Stimulated activated CD4-positive, alpha-beta T cell treated with anti-CD3 and anti-CD28 coated beads, Interleukin-15, amount 100 ng/mL, for 24 hours (primary cell): Measurements from ENCODE around the gene ARHGAP30.

Experiments
- DNase-seq: peaks from one replicate; pipeline ENCODE4 v3.0.0-alpha.2; 2020

ARHGAP30 gene

GRCh38 chr1:161090617-161091016 lies 20.9 kb upstream of the ARHGAP30 start:
- DNase-seq = no peak

- DNase-seq = no peak
These were observed 20.2 kb upstream of the ARHGAP30 start for GRCh38 chr1:161089938-161090337.

DNA sequence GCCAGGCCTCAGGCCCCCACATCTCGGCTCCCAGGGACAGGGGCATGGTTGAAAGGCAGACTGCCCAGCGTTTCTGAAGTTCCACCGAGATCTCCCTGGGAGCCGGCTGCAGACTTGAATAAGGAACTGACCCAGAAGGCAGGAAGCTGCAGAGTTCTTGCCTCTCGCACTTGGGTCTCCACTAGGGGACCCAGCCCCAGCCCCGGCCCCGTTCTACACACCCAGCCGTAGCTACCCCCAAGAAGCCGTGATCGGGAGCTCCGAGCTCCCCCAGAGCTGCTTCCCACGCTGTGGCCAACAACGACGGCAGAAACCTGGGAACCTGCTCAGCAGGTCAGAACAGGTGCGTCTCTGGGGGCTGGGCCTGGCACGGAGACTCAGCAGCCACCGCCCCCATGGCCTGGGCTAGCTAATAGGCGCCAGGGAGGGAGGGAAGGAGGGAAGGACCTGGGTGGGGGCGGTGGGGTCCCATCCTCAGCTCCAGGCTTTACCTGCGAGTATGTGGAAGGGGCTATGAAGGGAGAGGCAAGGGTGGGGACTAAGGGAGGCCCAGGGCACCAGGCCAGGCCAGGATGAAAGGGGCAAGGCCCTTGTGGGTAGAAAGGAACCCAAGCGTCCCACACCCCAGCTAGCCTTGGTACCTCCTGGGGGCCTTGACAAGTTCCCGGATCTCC lies 19.7 kb upstream of the ARHGAP30 start, which contains the start of gene NECTIN4:
Gene NECTIN4, minus strand, starts transcription at position 308 of the 674 bp plus-strand sequence. Its CDS starts 262 bp downstream, at position 46.
- DNase-seq = no peak

DNA sequence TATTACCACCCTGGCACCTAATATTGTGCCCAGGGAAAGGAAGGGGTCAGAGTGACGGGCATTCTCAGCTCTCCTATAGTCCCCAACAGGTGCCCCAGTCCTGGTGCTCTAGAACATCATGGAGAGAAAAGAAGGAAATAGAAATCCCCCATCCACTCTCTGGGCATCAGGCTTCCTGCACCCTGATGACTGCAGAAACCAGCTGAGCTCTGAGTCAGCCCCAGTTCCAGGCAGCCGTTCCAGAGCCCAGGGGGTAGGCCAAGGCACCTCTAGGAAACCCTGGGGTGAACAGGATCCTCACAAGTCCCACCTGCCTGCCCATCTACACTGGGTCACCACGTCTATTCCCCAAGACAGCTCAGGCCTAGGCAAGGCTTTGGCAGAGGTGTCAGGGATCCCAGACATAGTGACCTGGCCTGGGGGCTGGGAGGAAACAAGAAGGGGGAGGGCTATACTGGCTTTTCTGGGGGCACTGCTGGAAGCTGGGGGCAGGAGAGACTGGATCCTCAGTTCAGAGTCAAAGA lies 19.0 kb upstream of the ARHGAP30 start:
- no peak for DNase-seq

GRCh38 chr1:161086457-161086856 lies 16.8 kb upstream of the ARHGAP30 start:
- no peak for DNase-seq

- DNase-seq = no peak
These were observed 15.5 kb upstream of the ARHGAP30 start for GRCh38 chr1:161085165-161085564.

DNA sequence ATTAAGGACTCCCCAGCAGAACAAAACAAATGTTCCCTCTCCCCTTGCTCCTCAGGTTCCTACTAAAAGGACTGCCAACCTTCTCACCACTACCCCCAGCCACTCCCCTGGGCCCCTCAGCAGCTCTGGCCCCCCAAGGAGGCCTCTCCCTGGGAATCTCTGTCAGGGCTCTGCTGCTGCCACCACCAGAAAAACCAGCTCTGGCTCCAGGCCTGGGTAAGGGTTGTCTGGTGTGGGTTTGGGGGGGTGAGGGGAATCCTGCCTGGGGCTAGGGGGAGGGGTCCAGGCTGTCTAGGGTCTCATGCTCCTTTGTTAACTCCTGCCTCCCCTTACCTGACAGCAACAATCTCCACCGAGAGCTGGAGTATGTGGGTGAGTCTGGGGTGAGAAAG lies 14.9 kb upstream of the ARHGAP30 start:
- no peak for DNase-seq

DNA sequence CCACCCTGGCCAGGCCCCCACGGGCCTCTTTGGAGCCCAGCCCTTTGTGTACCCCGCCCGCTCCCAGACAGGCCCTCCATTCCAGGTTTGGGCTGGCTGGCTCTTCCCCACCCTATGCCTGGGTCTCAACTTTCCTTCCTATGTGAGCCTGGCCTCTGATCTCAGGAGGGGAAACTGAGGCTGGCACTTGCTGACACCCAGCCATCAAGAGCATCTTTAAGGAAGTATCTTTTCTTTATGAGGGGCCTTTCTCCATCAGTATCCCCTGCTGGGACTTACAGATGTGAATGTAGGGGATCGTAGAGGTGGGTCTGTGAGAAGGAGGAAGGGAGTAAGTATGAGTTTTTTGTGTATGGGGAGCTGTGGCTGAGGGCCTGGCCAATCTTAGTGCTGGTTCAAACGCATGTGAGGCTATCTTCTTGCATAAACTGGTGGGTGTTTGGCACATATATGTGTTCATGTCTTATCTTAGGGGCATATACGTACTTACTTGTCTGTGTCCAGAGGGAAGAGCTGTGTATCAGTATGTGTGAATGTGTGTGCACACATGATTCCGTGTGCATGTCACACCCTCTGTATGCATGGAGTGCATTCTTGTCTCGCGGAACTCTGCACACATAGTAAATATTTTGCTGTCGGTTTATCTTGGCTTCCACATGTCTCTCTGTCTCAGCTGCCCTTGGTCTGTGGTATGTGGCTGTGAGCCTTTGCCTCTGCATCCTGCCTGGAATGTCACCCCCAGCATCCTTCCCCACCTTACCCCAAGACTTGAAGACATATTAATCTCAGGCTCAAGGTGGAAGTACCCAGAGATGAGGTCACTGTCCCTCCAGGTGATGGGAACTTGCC lies 14.3 kb upstream of the ARHGAP30 start:
- DNase-seq = no peak

GRCh38 chr1:161082996-161083747 lies 13.5 kb upstream of the ARHGAP30 start:
- no peak for DNase-seq

DNA sequence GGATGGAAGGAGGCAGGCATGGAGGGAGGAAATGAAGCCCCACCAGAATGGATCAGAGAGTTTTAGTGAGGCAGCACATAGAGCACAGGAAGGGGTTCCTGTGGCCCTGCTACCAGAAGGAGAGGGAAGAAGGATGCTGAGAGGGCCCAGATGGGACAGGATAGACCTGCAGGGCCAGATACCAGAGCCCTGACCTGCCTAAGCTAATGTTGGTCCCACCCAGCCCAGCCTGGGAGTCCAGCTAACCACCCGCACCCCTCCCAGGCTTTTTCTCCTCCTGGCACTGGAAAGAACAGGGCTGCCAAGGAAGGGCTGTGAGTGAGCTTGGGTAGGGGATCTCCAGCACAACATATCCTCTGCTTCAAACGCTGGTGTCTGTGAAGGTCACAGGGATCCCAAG lies 12.8 kb upstream of the ARHGAP30 start:
- DNase-seq = no peak

DNA sequence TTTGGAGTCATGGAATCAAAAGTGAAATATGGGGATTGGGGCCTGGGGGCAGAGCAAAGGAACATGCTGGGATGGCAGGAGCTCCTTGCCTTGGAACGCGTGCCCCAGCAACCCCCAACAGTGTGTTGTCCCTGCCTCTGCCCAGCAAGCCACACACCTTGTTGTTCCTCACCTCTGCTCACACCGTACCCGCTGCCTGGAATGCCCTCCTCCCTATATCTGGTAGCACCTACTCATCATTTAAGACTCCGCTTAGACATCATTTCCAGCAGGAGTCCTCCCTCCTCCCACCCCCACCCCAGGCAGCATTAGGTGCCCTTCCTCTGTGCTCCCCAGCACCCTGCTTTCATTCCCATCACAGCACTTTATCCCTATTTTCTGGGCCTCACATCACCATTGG lies 11.8 kb upstream of the ARHGAP30 start:
- no peak for DNase-seq

GRCh38 chr1:161080441-161081405 lies 11.0 kb upstream of the ARHGAP30 start:
- no peak for DNase-seq

DNA sequence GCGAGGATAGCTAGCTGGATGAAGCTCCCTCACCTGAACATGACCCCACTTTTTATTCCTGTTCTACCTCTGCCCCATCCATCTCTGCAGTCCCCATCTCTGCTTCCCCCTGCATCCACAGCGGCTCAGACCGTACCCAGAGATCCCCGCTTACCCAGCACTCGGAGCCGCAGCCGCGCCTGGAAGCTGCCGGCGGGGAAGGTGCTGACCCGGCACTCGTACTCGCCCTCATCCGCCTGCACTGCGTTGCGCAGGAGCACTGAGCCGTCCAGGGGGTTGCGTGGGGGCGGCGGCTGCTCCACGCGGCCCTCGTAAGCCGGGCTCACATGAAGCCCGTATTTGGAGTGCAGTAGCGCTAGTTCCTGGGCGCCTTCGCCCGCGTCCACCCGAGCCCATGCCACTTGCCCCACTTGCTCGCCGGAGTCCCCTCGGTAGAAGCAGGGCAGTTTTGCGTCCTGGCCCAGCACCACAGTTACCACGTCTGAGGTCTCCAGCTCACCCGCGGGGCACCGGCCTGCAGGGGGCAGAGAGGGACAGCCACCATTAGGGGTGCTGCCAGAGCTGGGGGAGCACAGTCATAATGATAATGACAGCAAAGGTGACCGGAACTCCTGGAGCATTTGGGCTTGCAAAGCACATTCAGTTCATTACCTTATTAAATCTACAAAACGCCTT lies 9.9 kb upstream of the ARHGAP30 start:
- no peak for DNase-seq

- DNase-seq = no peak
These were observed 7.7 kb upstream of the ARHGAP30 start for GRCh38 chr1:161077426-161077825.

DNA sequence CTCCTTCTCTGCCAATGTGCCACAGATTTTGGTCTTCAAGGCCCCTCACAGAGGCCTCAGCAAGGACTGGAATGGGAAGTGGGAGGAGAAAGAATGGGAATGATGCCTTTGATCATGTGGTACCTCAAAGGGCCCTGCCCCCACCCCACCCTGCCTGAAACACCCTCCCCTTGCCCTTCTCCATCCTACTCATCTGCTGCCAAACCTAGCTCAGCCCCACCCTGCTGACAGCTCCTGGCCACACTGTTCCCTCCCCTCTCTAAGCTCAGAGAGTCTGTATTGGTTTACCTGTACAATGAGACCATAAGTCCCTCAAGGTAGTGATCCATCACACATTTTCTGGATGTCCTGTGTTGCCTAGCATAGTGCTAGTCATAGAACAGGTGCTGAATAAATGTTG lies 6.7 kb upstream of the ARHGAP30 start:
- no peak for DNase-seq

- no peak for DNase-seq
These were observed 5.1 kb upstream of the ARHGAP30 start for GRCh38 chr1:161074676-161075368.

- no peak for DNase-seq
These were observed 3.9 kb upstream of the ARHGAP30 start for GRCh38 chr1:161073474-161074121.

DNA sequence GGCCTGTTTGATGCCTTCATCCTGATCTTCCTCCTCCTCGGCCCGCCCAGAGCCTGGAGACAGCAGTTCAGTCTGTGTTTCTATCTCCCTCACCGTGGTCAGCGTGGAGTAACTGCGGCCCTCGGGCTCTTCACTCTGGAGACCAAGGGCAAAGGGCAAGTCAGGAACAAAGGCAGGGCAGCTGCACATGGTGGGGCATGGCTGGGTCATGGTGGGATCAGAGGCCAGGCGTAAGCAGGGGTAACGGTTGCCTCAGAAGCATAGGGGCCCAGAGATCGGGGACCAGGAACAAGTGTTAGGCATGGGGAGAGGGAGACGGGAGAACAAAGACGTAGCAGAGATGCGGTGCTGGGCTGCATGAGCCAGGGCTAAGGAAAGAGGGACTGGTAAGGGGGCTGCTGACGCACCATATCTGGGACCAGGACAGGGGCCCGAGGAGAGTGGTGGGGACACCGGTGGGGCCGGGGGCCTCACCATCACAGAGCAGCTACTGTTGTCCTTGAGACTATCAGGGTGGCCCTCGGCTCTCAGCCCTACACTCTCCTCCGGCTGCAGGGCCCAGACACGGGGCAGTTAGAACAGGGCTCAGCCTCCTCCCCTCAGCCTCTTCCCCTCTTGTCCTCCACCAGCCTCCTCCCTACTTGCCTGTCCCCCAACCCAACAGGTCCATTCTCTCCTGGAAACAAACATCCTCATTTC lies 3.2 kb upstream of the ARHGAP30 start:
- no peak for DNase-seq

GRCh38 chr1:161071886-161072371 lies 2.2 kb upstream of the ARHGAP30 start:
- peak; percentile 64 for DNase-seq
